ENCODE measurements around the gene CNTNAP5. TPM values are rescaled to one million over a fixed set of nuclear protein-coding genes. Genes with fewer than 3 reads are reported as not detected.

Gene CNTNAP5
- total RNA-seq, 1 donor from 2014 or later, result 5.0 TPM

- H3K4me3 Mint-ChIP-seq, result no peak overlapping the region
- H3K36me3 Mint-ChIP-seq, result no peaks in the 10 kb centered on the region
- H3K27me3 Mint-ChIP-seq, result no peaks in the 10 kb centered on the region
- peaks cover 3% of the 10 kb centered on the region for H3K9me3 Mint-ChIP-seq
- H3K27ac Mint-ChIP-seq, result no peak overlapping the region
- DNase-seq (ENCODE audit: extremely low spot score, unreplicated experiment), result no peak
- H3K4me1 Mint-ChIP-seq (ENCODE audit: unreplicated experiment), result no peaks in the 10 kb centered on the region
- TF ChIP-seq CTCF (conservative IDR thresholded peaks at IDR 0.05), result no peak
These were observed 561.7 kb downstream of the CNTNAP5 start for GRCh38 chr2:124586835-124587234.

GRCh38 chr2:124589971-124590370, 564.9 kb downstream of the CNTNAP5 start:
- TF ChIP-seq CTCF (conservative IDR thresholded peaks at IDR 0.05), result no peak
- no peak for DNase-seq (ENCODE audit: extremely low spot score, unreplicated experiment)
- Mint-ChIP-seq H3K27me3 (no peaks in the 10 kb centered on the region), H3K36me3 (no peaks in the 10 kb centered on the region), H3K4me3 (no peak overlapping the region), H3K27ac (no peak overlapping the region), H3K9me3 (peaks cover 3% of the 10 kb centered on the region), H3K4me1 (ENCODE audit: unreplicated experiment) (no peaks in the 10 kb centered on the region)

DNA sequence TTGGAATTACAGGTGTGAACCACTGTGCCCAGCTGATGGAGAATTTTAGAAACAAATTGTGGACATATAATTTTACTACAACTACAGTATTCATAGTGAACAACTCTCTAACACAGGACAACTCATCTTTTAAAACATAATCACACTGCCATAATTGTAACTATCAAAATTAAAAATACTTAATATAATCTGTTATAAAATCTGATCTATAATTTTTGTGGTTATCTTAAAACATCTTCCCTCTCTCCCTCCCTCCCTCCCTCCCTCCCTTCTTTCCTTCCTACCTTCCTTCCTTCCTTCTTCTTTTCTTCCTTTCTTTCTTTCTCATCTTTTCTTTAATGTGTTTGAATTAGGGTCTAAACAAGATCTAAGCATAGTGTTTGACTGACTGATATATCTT, 577.7 kb downstream of the CNTNAP5 start:
- no peaks in the 10 kb centered on the region for H3K27me3 Mint-ChIP-seq
- H3K4me3 Mint-ChIP-seq, result no peak overlapping the region

GRCh38 chr2:124604940-124605339, 579.9 kb downstream of the CNTNAP5 start:
- no peak overlapping the region for H3K4me3 Mint-ChIP-seq
- no peak for TF ChIP-seq CTCF (conservative IDR thresholded peaks at IDR 0.05)
- no peak for DNase-seq (ENCODE audit: extremely low spot score, unreplicated experiment)
- H3K36me3 Mint-ChIP-seq, result no peaks in the 10 kb centered on the region
- H3K27ac Mint-ChIP-seq, result no peak overlapping the region
- H3K4me1 Mint-ChIP-seq (ENCODE audit: unreplicated experiment), result no peaks in the 10 kb centered on the region
- no peaks in the 10 kb centered on the region for H3K27me3 Mint-ChIP-seq
- H3K9me3 Mint-ChIP-seq, result no peaks in the 10 kb centered on the region

More for the DNA sequence above, 577.7 kb downstream of the CNTNAP5 start:
- no peak overlapping the region for H3K27ac Mint-ChIP-seq
- H3K4me1 Mint-ChIP-seq (ENCODE audit: unreplicated experiment), result no peaks in the 10 kb centered on the region
- no peak for DNase-seq (ENCODE audit: extremely low spot score, unreplicated experiment)
- H3K9me3 Mint-ChIP-seq, result no peaks in the 10 kb centered on the region
- no peaks in the 10 kb centered on the region for H3K36me3 Mint-ChIP-seq
- TF ChIP-seq CTCF (conservative IDR thresholded peaks at IDR 0.05), result no peak

DNA sequence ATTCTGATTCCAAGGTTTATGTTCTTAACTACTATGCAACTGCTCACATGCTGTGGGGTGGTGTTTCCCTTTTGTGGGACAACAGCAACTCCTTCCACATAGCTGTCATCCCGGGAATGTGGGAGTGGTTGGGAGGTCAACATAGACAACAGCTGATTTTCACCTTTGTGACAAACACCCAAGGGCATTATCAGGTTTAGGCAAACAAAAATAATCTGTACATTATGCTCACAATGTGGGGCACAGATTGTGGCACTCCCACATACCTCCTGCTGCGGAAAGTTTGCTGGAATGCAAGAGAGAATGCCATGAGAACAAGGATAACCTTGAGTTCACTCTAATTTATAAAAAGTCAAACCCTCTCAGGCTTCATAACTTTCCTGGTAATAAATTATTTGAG, 582.6 kb downstream of the CNTNAP5 start:
- no peak for DNase-seq (ENCODE audit: extremely low spot score, unreplicated experiment)
- peak overlapping the region; percentile 28 for H3K4me3 Mint-ChIP-seq
- H3K27ac Mint-ChIP-seq, result peak overlapping the region; percentile 91
- no peaks in the 10 kb centered on the region for H3K36me3 Mint-ChIP-seq
- no peak for TF ChIP-seq CTCF (conservative IDR thresholded peaks at IDR 0.05)
- no peaks in the 10 kb centered on the region for H3K27me3 Mint-ChIP-seq
- no peaks in the 10 kb centered on the region for H3K9me3 Mint-ChIP-seq
- H3K4me1 Mint-ChIP-seq (ENCODE audit: unreplicated experiment), result no peaks in the 10 kb centered on the region

DNA sequence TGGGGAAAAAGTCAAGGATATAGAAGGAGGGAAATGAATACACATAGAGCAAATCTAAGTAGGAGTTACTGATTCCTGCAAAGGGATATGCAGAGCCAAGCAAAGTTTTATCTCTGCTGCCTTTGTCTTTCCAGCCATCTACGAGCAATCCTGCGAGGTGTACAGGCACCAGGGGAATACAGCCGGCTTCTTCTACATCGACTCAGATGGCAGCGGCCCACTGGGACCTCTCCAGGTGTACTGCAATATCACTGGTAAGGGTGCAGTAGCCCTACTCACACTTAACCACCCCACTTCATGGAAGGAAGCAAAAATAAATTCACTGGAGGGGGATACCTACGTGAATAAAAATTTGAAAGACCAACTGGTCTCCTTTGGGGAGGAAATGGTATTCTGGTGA, 584.6 kb downstream of the CNTNAP5 start:
- Mint-ChIP-seq H3K4me1 (ENCODE audit: unreplicated experiment) (no peaks in the 10 kb centered on the region), H3K36me3 (no peaks in the 10 kb centered on the region), H3K27ac (no peak overlapping the region), H3K4me3 (no peak overlapping the region), H3K9me3 (no peaks in the 10 kb centered on the region), H3K27me3 (no peaks in the 10 kb centered on the region)
- no peak for TF ChIP-seq CTCF (conservative IDR thresholded peaks at IDR 0.05)
- DNase-seq (ENCODE audit: extremely low spot score, unreplicated experiment), result no peak

Measured in type B pancreatic cell (in vitro differentiated cells).